Thyroid gland (tissue), 4 donors: Measurements from ENCODE around the gene GP9.

Experiments used
- POLR2A ChIP-seq, 2 donors: fragments of 450-650 bp; IDR thresholded peaks; one replicate each; pipeline ENCODE4 v1.6.1; 2017; ENCODE audit warnings: antibody characterized with exemption in 2 of 2, mild to moderate bottlenecking in 2 of 2, moderate library complexity in 1 of 2
- TF ChIP-seq, protein P1 (sequence below), 6 experiments: fragments of 200-600 bp in 3 of 6; fragments of 450-650 bp in 3 of 6; sonication (generic) in 3 of 6; IDR thresholded peaks; one replicate each; pipeline ENCODE4 v1.5.1; 2016 to 2019; ENCODE audit warnings: antibody characterized with exemption in 6 of 6, mild to moderate bottlenecking in 2 of 6, inconsistent platforms in 1 of 6, moderate library complexity in 1 of 6

DNA sequence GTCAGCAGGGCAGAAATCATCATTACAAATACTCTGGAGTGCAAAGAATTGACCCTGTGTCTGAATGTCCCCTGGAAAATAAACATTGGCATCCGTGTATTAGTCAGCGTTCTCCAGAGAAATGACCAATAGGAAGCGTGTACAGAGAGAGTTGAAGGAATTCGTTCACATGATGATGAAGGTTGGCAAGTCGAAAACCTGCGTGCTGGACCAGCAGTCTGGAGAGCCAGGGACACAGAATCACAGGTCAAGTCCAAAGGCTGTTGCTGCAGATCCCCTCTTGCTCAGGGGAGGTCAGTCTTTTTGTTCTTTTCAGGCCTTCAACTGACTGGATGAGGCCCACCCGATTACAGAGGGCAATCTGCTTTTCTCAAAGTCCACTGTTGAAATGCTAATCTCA, 16.6 kb downstream of the GP9 start:
- TF ChIP-seq, protein P1, sequence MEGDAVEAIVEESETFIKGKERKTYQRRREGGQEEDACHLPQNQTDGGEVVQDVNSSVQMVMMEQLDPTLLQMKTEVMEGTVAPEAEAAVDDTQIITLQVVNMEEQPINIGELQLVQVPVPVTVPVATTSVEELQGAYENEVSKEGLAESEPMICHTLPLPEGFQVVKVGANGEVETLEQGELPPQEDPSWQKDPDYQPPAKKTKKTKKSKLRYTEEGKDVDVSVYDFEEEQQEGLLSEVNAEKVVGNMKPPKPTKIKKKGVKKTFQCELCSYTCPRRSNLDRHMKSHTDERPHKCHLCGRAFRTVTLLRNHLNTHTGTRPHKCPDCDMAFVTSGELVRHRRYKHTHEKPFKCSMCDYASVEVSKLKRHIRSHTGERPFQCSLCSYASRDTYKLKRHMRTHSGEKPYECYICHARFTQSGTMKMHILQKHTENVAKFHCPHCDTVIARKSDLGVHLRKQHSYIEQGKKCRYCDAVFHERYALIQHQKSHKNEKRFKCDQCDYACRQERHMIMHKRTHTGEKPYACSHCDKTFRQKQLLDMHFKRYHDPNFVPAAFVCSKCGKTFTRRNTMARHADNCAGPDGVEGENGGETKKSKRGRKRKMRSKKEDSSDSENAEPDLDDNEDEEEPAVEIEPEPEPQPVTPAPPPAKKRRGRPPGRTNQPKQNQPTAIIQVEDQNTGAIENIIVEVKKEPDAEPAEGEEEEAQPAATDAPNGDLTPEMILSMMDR (IDR thresholded peaks at IDR 0.05), result no peak
- TF ChIP-seq POLR2A (IDR thresholded peaks at IDR 0.05), result no peak
